ENCODE results near the gene SCLT1. TPM values are rescaled to one million over a fixed set of nuclear protein-coding genes. Genes with fewer than 3 reads are reported as not detected.

Gene SCLT1
- total RNA-seq, 1 experiment from 2014 or later, result 24.1 TPM

GRCh38 chr4:128978985-128979384 is 114.4 kb downstream of the SCLT1 start:
- CTCF ChIA-PET, result no interaction called here
- POLR2A ChIA-PET (ENCODE audit: low non-redundant PET), result no interaction called here

GRCh38 chr4:128974136-128974581 is 119.2 kb downstream of the SCLT1 start:
- Histone ChIP-seq H3K9me3 (ENCODE audit: low read depth, low read length, poor library complexity, severe bottlenecking) (no peaks in the 10 kb centered on the region), H3K4me3 (ENCODE audit: low read depth, low read length, poor library complexity, severe bottlenecking) (no peak overlapping the region), H3K27ac (ENCODE audit: low read depth, low read length, poor library complexity, severe bottlenecking) (no peak overlapping the region), H3K36me3 (ENCODE audit: insufficient read depth, low read length, poor library complexity, severe bottlenecking) (no peaks in the 10 kb centered on the region), H3K4me1 (ENCODE audit: insufficient read depth, low read length, poor library complexity, severe bottlenecking) (no peaks in the 10 kb centered on the region), H3K27me3 (replicated peaks; ENCODE audit: insufficient read depth, low read depth, low read length, poor library complexity) (no peaks in the 10 kb centered on the region)
- BruUV-seq (replicated peaks), result no TSS peak
- CTCF ChIA-PET, result no interaction called here
- TF ChIP-seq EZH2 (IDR thresholded peaks at IDR 0.05; ENCODE audit: borderline replicate concordance, low read depth, low read length, poor library complexity, severe bottlenecking) (no peak), CTCF (conservative IDR thresholded peaks at IDR 0.05; ENCODE audit: low read depth, low read length) (no peak)
- POLR2A ChIA-PET (ENCODE audit: low non-redundant PET), result no interaction called here
- no peak for DNase-seq (ENCODE audit: low spot score)
- intact Hi-C loops (cut with micrococcal nuclease; ENCODE audit: unreplicated experiment), result no loop called here

More at GRCh38 chr4:128978985-128979384, 114.4 kb downstream of the SCLT1 start:
- no peaks in the 10 kb centered on the region for H3K9me3 ChIP-seq (ENCODE audit: low read depth, low read length, poor library complexity, severe bottlenecking)
- intact Hi-C loops (cut with micrococcal nuclease; ENCODE audit: unreplicated experiment), result no loop called here
- TF ChIP-seq CTCF (conservative IDR thresholded peaks at IDR 0.05; ENCODE audit: low read depth, low read length), result no peak
- TF ChIP-seq EZH2 (IDR thresholded peaks at IDR 0.05; ENCODE audit: borderline replicate concordance, low read depth, low read length, poor library complexity, severe bottlenecking), result no peak
- peaks cover 6% of the 10 kb centered on the region for H3K4me1 ChIP-seq (ENCODE audit: insufficient read depth, low read length, poor library complexity, severe bottlenecking)
- BruUV-seq (replicated peaks), result no TSS peak
- no peaks in the 10 kb centered on the region for H3K36me3 ChIP-seq (ENCODE audit: insufficient read depth, low read length, poor library complexity, severe bottlenecking)
- no peaks in the 10 kb centered on the region for H3K27me3 ChIP-seq (replicated peaks; ENCODE audit: insufficient read depth, low read depth, low read length, poor library complexity)
- DNase-seq (ENCODE audit: low spot score), result no peak
- H3K4me3 ChIP-seq (ENCODE audit: low read depth, low read length, poor library complexity, severe bottlenecking), result no peak overlapping the region
- H3K27ac ChIP-seq (ENCODE audit: low read depth, low read length, poor library complexity, severe bottlenecking), result no peak overlapping the region

GRCh38 chr4:128973384-128973783 is 120.0 kb downstream of the SCLT1 start:
- H3K4me1 ChIP-seq (ENCODE audit: insufficient read depth, low read length, poor library complexity, severe bottlenecking), result no peaks in the 10 kb centered on the region
- intact Hi-C loops (cut with micrococcal nuclease; ENCODE audit: unreplicated experiment), result no loop called here
- TF ChIP-seq EZH2 (IDR thresholded peaks at IDR 0.05; ENCODE audit: borderline replicate concordance, low read depth, low read length, poor library complexity, severe bottlenecking) (no peak), CTCF (conservative IDR thresholded peaks at IDR 0.05; ENCODE audit: low read depth, low read length) (no peak)
- no peaks in the 10 kb centered on the region for H3K27me3 ChIP-seq (replicated peaks; ENCODE audit: insufficient read depth, low read depth, low read length, poor library complexity)
- ChIA-PET POLR2A (ENCODE audit: low non-redundant PET) (no interaction called here), CTCF (no interaction called here)
- no peak overlapping the region for H3K4me3 ChIP-seq (ENCODE audit: low read depth, low read length, poor library complexity, severe bottlenecking)
- no TSS peak for BruUV-seq (replicated peaks)
- no peaks in the 10 kb centered on the region for H3K36me3 ChIP-seq (ENCODE audit: insufficient read depth, low read length, poor library complexity, severe bottlenecking)
- no peaks in the 10 kb centered on the region for H3K9me3 ChIP-seq (ENCODE audit: low read depth, low read length, poor library complexity, severe bottlenecking)
- H3K27ac ChIP-seq (ENCODE audit: low read depth, low read length, poor library complexity, severe bottlenecking), result no peak overlapping the region
- DNase-seq (ENCODE audit: low spot score), result no peak

Data from A673 (cell line).